Stimulated activated naive CD4-positive, alpha-beta T cell treated with Interleukin-2 at 50 U/mL for 16 hours (primary cell): ENCODE results near the gene NRTN.
A peak's percentile ranks its signal among the peaks of the same experiment; 100 is the strongest.

Experiments used
- DNase-seq: peaks from one replicate; lab custom pipeline; 2025; lab: John Stamatoyannopoulos, UW

NRTN gene

DNA sequence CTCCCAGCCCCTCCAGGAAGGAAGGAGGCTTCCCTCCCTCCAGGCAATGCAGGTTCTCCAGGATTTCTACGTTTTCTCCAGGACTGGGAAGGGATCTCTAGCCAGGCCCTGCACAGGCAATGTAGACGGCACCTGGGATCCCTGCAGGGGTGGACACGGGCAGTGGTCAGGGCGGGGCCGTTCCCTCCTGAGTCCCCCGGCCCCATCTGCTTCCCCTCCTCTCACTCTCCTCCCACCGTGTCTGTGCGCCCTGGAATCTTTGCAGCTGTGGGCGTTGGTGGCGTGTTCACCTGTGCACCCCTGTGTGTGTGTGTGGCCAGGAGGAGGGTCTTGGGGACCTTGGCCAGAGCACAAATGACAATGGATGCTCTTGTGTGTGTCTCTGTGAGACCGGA lies 10.0 kb downstream of the NRTN start:
- no peak for DNase-seq

DNA sequence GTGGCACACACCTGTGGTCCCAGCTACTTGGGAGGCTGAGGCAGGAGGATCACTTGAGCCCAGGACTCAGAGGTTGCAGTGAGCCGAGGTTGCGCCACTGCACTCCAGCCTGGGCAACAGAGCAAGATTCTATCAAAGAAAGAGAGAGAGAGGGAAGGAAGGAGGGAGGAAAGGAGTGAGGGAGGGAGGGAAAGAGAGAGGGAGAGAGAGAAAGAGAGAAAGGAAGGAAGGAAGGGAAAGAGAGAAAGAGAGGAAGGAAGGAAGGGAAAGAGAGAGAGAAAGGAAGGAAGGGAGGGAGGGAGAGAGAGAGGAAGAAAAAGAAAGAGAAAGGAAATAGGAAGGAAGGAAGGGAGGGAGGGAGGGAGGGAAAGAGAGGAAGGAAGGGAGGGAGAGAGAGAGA lies 12.4 kb downstream of the NRTN start:
- no peak for DNase-seq

DNA sequence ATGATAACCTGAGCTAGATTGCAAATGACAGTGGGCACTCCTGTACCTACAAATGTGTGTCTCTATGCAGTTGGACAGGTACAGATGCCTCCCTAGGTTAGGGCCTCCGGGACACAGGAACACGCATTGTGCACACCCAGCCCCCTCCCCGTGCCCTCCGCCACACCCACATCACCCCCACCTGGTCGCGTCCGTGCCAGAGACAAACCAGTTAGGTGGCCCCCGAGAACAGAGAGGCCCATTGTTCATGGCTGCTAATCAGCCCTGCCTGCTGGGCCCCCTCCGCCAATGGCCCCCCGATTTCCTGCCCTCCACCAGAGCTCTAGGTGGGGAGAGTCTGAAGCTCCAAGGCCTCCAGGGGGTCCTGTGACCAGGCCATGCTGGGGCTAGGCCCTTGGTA lies 13.7 kb downstream of the NRTN start:
- DNase-seq = no peak

DNA sequence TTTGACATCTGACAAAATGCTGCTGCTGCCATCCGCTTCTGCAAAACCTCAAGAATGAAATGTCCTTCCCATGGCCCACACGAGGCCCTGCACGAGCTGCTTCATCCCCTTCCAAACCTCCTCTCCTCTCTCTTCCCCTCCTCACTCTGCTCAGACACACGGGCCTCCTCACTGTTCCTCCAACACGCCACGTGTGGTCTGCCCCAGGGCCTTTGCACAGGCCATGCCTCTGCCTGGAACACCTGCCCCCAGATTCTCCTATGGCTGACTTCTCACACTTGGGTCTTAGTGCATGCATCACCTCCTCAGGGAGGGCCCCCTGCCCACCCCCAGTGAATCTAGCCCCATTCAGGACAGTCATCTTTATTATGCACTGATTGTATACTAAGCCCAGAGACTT lies 15.9 kb downstream of the NRTN start:
- no peak for DNase-seq

DNA sequence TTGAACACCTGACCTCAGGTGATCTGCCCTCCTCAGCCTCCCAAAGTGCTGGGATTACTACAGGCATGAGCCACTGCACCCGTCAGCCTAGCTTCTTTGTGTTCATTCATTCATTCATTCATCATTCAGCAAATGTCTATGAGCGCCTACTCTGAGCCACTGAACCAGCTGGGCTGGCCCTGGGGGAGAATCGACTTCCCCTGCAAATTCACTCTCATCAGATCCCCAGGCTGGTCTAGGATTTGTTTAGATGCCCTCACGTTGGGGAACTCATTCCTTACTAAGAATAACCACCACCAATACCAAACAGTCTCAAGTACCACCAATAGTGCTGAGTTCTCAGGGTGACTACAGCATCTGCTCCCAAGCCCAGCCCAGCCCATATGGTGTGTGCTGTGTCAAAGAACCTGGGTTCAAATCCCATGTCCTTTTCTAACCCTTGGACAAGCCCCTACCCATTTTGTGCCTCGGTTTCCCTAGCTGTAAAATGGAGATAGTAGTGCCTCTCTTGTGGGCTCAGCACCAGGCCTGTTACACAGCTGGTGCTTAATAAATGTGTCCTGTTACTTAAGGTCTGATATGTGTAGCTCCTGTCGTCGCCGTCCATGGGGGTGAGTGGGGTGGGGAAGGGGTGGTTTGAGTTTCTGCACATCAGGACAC lies 16.8 kb downstream of the NRTN start:
- no peak for DNase-seq

DNA sequence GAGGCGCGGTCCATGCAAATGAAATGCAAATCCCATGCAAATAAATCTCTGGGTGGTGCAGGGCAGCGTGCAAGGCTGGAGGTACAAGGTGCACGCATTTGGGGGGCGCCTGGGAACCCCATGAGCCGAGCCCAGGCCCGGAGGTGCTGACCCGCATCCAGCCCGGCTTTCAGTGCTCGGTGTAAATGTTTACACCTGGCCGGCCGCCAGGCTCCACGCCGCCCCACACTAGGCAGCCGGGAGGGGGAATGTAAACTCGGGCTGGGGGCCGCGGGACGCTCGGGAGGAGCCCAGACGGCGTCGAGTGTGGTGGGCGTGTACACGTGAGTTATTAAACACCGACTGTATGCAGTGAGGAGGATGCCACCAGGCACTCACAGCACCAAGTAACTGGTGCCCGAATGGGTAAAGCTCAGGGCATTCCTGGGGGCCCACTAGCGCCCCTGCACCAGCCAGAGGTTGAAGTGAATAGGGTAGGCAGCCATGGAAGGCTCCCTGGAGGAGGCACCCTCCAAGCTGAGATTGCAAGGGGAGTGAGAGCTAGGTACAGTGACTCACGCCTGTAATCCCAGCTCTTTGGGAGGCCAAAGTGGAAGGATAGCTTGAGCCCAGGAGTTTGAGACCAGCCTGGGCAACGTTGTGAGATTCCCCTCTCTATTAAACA lies 17.4 kb downstream of the NRTN start:
- no peak for DNase-seq

DNA sequence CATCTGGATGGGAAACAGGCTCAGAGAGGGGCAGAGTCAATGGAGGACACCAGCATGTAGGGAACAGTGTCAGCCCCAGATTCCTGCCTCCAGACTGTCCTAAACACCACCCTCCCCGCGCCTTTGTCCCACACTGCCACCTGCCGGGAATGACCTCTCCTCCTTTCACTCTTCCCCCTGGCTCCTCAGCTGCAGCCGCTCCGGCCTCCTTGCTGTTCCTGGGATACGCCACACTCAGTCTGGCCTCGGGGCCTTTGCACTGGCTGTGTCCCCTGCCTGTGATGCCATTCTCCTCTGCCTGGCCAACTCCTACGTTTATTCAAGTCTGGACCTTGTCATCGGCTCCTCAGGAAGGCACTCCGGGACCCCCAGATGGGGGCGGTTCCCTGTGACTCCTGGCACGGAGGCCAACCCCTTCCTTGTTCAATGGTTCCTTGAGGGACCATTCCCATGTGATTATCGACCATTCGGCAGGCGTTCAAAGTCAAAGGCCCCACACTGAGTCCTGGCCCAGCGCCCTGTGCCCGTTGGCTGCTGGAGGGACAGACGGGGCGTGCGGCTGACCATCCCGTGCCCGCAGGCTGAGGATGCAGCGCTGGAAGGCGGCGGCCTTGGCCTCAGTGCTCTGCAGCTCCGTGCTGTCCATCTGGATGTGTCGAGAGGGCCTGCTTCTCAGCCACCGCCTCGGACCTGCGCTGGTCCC lies 18.9 kb downstream of the NRTN start:
- DNase-seq = no peak

DNA sequence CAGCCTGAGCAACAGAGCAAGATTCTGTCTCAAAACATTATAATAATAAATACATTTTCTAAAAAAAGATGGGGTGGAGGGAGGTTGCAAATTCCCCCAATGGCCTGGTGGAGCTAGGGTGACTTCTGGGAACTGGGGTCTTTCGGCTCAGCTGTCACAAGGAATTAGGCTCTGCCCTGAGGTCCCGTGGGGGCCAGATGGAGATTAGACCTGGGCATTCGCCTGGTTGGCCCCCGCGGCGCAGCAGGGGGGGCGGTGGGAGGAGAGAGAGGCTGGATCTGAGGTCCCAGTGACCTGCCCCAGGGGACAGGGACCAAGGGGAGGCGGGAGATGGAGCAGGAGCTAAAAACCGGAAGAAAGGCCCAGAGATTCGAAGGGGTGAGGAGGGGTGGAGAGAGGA lies 19.9 kb downstream of the NRTN start:
- DNase-seq = no peak

DNA sequence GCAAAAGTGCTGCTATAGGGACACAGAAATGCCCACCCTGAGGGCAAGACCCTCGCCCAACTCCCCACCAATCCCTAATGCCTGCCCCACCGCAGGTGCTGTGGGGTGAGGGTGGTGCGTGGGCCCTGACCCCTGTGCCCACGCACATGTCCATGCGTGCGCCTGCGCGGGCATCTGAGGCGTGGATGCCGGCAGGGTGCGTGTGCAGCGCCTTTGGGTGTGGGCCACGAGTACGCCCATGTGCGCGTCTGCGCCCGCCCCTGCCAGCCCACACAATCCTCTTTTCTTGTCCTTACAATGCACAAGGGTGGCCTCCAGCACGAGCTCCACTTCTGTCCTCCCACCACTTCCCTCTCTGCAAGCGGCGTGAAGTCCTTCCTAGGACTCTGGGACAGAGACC lies 20.3 kb downstream of the NRTN start:
- DNase-seq = no peak

DNA sequence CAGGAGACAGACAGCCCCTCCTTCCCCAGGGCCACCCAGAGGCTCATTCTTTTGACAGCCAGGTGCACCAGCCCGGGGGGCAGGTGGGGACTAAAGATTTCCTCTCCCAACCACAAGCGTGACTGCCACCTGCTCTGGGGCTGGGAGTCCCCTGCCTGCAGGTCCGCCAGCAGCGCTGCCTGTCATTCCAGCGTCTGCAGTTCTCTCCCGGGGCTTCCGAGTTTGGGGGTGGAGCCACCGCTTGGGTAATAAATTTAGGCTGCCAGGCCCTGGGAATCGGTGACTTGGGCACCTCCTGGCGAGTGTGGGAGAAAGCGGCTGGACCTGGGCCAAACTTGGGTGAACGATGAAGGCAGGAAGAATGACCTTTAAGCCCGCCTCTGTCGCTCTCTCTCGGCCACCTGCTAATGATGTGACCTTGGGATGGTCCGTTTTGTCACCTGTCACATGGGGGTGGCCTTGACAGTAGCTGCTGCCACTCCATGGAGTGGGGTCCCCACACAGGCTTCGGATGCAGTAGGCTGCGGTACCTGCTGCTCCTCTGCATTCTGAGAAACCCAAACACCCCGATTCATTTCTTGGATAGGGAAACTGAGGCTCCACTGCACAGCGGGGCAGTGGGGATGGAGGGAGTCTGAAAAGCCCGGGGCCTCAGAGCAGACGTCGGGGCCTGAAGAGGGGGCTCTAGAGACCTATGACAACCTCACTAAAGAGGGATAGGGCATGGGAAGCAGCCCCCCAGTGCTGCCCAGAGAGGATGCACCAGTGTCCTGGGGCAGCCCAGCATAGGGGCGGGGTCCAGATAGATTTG lies 21.9 kb downstream of the NRTN start:
- no peak for DNase-seq

DNA sequence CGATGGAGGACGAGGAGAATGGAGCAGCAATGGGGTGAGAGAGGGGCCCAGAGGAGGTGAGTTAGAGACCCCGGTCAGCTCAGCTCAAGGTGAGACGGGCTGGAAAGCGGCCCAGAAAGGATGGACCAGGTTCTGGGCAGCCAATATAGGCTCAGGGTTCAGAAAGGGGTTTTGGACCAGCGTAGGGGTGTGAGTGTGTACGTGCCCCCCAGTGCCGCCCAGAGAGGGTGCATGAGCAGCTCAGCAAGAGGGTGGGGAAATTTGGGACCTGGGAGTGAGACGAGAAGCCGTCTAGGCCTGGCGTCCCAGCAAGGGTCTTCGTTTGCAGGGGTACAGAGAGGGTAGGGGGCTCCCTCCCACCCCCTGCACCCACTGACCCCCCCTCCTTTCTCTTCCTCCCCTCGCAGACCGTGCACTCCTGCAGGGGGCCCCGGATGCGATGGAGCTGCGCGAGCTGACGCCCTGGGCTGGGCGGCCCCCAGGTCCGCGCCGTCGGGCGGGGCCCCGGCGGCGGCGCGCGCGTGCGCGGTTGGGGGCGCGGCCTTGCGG lies 22.5 kb downstream of the NRTN start:
- DNase-seq = no peak

DNA sequence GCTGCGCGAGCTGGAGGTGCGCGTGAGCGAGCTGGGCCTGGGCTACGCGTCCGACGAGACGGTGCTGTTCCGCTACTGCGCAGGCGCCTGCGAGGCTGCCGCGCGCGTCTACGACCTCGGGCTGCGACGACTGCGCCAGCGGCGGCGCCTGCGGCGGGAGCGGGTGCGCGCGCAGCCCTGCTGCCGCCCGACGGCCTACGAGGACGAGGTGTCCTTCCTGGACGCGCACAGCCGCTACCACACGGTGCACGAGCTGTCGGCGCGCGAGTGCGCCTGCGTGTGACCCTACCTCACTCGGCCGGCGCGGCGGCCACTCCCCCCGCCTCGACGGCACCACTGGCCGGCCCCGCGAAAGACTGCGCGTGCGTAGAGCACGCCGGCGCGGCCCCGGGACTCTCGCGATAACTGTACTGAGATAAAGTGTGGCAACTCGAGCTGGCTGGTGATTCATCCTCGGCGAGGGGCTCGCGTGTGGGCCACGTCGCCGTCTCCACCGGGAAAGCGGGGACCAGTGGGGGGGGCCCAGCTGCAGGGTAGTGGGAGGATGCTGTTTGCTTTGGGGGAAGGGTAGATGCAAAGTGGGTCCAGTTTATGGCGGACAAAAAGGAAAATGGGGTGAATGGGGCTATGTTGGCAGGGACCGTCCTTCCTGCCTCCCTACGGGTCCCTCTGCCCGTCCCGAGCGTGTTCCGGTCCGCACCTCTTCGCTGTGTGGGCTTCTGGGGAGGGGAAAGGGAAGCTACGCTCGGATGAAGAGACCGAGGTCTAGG lies 23.2 kb downstream of the NRTN start:
- peak; percentile 87 for DNase-seq

DNA sequence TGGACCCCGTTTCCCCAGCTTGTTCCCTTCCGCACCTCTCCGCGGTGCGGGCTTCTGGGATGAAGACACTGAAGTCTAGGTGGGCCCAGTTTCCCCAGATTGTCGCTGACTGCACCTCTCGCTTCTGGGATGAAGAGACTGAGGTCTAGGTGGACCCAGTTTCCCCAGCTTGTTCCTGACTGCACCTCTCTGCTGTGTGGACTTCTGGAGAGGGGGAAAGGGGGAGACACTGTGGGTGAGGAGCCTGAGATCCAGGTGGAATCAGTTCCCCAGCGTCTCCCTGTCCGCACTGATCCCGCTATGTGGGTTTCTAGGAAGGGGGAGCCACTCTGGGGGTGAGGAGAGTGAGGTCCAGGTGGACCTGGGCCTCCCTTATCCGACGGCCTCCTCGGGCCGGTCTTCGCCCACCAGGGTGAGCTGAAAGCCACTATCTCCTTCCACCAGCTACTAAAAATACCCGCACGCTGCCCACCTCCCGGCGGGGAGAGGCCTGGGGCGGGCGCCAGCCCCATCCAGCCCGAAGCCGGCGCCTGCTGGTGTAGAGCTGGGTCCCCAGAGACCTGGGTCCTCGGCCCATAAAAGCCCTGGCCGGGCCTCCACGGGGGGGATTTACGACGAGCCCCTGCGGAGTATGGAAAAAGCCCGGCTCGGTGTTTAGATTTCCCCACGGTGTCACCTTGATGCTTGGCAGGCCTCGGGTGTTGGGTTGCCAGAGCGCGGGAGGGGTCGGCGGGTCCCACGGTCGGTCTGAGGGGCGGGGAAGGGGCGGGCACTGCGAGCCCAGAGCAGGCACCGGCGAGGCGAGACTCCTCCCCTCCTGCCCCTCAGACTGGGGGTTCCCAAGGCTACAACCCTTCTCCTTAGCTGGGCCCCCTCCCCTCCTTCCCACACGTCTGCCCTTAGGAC lies 24.0 kb downstream of the NRTN start:
- no peak for DNase-seq

DNA sequence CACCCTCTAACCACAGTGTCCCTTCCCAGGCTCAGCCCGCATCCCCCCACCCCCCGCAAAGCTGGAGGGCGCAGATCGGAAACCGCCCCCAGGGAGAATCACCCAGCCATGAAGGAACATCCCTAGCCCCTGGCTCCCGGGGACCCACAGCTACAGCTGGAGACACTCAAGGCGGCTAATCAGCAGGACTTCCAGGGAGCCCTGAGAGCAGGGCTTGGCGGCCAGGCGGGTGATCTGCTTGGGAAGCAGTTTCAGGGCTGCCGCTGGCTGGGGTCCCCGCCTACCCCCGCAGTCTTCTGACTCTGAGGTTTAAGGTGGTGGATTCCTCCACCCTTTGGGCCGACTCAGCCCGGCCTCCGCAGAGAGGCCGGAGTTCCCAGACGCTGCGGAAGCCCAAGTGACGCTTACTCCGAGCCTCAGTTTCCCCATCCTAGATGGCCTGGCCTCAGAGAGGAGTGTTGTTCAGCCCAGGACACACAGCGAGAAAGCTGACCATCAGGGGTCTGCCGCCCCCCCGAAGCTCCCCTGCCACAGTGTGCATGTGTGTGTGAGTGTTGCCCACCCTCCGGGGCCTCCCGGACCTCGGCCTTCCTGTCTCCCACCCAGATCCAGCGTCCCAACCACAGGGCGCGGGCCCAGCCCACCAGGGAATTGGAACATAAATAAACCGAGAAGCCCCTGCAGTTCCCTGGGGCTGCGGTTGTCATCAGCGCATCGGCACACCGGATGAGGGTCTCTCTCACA lies 24.9 kb downstream of the NRTN start:
- no peak for DNase-seq

DNA sequence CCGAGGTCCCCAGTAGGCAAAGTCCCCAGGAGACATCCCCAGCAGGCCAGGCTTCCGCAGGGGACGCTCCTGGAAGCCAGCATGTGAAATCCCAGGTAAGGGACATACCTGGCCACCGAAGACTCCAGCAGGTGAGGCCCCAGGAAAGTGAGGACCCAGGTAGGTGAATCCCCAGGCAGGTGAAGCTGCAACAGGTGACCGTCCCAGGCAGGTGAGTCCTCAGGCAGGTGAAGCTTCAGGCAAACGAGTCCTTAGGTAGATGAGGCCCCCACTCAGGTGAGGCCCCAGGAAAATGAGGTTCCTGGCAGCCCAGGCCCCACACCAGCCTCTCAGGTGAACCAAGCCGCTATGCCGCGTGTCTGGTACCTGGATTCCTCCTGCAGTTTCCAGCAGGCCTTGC lies 26.3 kb downstream of the NRTN start:
- DNase-seq = no peak

DNA sequence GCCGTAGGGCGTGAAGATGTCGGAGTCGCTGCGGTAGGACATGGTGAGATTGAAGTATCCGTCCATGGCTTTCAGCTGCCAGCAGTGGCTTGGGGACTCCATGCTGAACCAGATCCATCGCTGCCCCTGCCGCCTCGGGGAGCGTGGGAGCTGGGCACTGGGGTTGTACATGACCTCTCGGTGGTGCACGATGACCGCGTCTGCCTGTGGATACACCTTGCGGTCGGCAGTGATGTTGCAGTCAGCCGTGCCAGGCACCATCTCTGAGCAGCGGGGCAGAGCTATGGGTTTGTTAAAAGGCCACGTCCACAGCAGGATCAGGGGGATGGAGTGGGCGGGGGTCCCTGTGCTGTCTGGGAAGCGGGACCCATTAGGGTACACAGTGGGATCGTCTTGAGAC lies 27.2 kb downstream of the NRTN start:
- DNase-seq = no peak

DNA sequence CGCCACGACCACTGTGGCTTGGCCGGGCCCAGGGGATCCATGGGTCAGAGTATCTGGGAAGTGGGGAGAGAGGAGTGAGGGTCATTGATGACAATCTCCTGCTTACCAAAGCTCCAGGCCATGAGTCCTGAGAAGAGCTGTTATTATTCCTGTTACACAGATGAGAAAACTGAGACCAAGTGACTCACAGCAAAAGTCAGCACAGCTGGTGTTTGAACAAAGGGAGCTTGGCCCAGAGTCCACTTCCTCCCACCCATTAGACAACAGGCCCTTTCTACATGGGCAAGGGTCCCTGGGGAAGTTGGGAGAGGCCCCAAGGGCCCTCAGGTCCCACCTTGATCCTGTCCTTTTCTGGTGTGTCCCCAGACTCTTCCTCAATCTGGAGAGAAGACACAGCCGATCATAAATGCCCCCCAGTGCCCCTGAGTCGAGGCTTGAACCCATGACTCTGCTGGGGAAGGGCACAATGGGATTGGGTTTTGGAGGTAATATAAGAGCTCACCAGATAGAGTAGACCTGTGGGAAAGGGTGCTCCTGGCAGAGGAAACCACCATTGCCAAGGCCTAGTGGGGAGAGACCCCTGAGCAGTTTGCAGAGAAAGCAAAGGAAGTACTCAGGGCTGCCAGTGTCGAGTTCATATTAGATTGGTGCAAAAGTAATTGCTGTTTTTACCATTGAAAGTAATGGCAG lies 27.8 kb downstream of the NRTN start:
- DNase-seq = no peak

DNA sequence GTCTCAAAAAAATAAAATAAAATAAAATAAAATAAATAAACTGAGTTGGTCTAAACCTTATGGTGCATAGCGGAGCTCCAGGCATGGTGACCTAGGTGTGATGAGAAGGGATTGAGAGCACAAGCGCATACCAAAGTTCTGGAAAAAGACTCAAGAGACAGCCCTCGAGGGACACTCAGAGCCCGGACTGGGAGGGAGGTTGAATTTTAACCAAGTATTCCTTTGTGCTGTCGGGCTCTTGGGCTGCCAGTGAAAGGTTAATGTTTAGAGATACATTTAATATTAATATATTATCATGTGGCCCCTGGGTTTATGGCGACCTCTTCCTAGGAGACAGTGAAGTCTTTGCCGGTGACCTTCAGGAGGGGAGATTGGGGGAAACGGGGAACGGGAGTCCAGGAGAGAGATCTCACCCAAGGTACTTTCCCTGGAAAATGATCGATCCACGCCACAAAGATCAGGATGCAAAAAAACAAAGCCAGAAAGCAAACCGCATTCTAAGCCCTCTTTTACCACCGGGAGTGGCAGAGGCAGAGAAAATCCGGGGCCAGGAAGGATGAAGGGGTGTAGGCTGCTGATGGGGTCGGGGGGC lies 33.0 kb downstream of the NRTN start:
- no peak for DNase-seq
